Activated CD4-positive, alpha-beta T cell treated with anti-CD3 and anti-CD28 coated beads, Interleukin-2, amount 50 U/mL, for 16 hours (primary cell): Measurements from ENCODE around the gene SUPT5H.
"Not testable (repeated sequence)": the region's sequence is repeated elsewhere in the genome, so short reads cannot be mapped to it uniquely, and the experiment has no call there.

Experiments
- DNase-seq: peaks from one replicate; pipeline ENCODE4 v3.0.0-alpha.2; 2020

Gene SUPT5H

DNA sequence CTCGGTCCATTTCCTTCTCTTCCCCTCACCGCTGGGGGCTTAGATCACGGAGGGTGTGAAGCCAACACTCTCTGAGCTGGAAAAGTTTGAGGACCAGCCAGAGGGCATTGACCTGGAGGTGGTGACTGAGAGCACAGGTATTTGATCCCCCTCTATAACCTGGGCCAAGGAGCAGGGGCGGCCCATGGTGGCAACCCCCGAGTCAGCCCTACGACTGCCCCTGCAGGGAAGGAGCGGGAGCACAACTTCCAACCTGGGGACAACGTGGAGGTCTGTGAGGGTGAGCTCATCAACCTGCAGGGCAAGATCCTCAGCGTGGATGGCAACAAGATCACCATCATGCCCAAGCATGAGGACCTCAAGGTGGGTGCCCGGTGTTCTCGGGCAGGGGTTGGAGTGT is 23.7 kb downstream of the SUPT5H start:
- no peak for DNase-seq

DNA sequence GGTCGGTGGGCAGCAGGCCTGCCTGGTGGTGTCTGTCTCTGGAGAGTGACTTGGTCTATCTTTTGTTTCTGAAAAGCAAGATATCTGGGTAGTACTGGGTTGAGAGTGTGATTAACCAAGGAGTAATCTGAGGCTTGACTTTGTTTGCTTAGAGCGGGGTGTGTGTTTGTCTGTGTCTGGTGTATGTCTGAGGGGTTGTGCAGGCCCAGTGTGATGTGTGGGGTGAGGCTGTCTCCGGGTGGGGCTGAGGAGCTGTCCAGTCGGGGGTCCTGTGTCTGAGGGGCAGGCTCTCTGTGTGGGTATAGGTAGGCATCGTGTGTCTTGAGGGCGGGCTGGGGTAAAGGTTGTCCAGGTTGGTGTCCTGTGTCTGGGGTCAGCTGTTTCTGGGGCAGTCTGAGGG is 24.2 kb downstream of the SUPT5H start:
- DNase-seq, result no peak

GRCh38 chr19:39470724-39471339 is 25.4 kb downstream of the SUPT5H start:
- DNase-seq, result no peak

GRCh38 chr19:39471756-39472536 is 26.6 kb downstream of the SUPT5H start:
- no peak for DNase-seq

GRCh38 chr19:39472746-39473442 is 27.5 kb downstream of the SUPT5H start:
- no peak for DNase-seq

DNA sequence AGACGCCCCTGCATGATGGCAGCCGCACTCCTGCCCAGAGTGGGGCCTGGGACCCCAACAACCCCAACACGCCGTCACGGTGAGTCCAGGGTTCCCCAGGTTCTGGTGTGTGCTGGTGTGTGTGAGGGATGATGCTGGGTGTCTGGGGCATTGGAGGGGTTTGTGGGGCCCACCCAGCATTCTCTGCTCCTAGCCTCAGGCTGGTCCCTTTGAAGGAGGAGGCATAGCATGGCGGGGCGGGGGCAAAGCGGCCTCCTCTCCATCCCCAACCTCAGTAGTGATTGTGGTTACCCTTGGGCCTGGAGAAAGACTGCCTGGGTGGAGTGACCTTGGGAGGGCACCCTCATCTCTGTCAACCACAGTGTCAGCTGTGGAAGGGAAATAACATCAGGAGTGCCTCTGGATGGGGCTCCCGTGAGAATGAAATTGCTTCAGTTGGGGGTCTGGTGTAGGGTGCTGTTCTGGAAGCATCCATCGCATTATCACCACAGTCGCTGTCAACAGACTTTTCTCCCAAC is 28.1 kb downstream of the SUPT5H start:
- no peak for DNase-seq

- peak; percentile 63 for DNase-seq
These were observed 28.8 kb downstream of the SUPT5H start for GRCh38 chr19:39474139-39474620.

DNA sequence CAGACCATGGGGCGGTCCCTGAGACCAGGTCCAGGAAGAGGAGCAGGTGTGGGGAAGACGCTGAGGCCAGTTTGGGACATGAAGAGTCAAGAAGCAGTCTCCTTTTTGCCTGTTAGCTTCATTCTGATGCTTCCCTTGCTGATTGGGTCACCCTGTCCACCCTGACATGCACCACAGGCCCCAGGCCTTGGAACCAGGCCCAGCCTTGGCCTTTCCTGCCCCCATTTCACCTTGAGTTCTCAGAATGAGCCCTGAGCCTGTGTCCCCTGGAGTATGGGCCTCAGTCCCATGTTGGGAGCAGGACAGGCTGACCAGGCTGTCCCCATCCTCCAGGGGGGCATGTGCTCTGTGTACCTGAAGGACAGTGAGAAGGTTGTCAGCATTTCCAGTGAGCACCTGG is 30.4 kb downstream of the SUPT5H start:
- no peak for DNase-seq

GRCh38 chr19:39479319-39479801 is 34.0 kb downstream of the SUPT5H start:
- DNase-seq, result not testable (repeated sequence)

- no peak for DNase-seq
These were observed 34.5 kb downstream of the SUPT5H start for GRCh38 chr19:39479916-39480315.

DNA sequence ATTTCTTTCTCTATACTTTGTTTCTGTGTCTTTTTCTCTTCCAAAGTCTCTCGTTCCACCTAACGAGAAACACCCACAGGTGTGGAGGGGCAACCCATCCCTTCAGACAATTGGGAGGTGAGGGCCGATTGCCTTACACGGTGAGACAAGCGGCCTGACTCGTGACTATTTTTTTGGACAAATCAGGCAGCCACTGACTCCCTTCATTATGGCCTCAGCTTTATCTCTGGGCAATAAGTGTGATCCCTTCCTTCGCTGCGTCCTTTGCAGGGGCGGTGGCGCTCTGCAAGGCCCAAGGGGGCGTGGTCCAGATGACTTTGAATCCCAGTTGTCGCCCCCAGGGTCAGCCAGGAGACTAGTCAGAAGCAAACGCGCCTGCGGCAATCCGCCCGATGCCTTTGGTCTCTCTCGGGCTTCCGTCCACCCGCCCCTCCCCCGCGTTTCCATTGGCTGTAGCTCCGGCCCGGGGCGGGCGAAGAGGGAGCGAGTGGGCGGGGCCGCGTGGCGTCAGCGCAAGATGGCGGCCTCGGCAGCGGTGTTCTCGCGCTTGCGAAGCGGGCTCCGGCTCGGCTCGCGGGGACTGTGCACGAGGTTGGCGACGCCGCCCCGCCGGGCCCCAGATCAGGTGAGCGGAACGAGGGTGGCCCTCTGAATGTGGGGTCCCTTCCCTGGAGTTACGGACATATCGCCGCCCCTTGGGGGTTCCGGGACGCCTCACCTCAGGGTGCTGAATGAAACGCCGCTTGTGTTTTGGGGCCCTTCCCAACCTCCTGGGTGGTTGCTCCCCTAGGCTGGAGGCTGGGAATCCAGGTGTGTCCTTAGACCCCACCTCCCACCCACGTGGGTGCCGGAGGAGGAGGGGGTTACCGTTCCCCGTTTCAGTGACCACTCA is 35.2 kb downstream of the SUPT5H start, which contains the start of gene TIMM50:
Gene TIMM50, plus strand, starts transcription at position 502 of the 892 bp plus-strand sequence. Its CDS starts 16 bp downstream, at position 518.
- peak; percentile 98 for DNase-seq

GRCh38 chr19:39481229-39481545 is 35.8 kb downstream of the SUPT5H start:
- DNase-seq, result no peak

DNA sequence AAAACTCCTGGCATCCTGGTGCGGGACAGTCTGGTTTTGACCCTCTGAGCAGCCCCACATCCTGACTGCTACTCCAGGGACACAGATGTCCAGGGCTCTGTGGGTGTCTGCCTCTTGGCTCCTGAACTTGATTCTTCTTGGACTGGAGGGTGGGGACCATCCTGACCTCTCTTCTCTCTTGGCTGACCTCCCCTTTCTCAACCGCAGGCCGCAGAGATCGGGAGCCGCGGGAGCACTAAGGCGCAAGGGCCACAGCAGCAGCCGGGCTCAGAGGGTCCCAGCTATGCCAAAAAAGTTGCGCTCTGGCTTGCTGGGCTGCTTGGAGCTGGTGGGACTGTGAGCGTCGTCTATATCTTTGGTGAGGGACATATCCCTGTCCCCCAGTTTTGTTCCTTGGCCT is 36.3 kb downstream of the SUPT5H start:
- no peak for DNase-seq

DNA sequence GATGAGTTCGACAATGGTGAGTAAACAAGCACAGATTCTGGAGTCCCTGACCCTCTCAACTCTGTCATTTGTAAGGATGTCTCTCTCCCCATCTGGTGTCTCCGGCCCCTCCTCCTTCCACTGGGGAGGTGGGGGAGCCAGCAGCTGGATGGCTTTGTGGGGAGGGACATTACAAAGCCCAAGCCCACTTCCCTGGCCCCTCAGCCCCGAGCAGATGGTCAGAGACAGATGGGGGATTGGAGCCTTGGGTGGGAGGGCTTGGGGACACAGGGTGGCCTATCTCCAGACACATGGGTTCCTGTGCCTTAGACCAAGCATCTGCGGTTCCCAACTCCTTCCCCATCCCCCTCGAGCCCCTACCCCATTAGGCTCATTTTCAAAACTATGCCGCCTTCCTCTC is 37.8 kb downstream of the SUPT5H start:
- DNase-seq, result no peak

GRCh38 chr19:39489756-39490155 is 44.4 kb downstream of the SUPT5H start:
- no peak for DNase-seq

- DNase-seq, result no peak
These were observed 46.8 kb downstream of the SUPT5H start for GRCh38 chr19:39492225-39492624.

DNA sequence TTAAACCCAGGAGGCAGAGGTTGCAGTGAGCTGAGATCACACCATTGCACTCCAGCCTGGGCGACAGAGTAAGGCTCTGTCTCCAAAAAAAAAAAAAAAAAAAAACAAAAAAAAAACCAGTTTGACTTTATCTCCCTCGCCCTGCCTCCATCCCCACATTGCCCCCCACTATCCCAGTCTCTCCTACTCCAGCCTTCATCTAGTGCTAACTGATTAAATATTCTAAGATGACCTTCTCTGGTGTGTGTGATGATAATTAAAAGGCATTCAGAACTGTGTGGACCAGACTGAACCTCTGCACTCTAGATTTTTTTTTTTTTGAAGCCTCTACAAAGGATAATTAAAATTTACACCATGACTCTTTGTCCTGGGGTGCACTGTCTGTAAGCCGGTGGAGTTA is 47.4 kb downstream of the SUPT5H start:
- no peak for DNase-seq

DNA sequence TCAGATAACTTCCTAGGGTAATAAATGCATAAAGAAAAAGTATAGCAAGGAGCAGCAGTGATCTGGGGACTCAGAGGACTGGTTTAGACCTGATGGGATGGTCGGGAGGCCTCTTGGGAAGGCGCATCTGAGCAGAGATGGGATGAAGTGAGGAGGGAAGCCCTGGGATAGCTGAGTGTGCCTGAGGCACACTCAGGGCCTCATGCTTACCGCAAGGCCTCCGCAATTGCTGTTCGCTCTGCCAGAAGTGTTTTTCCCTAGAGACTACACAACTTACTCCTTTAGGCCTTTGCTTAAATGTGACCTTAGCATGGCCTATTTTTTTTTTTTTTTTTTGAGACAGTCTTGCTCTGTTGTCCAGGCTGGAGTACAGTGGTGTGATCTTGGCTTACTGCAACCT is 49.3 kb downstream of the SUPT5H start:
- no peak for DNase-seq

DNA sequence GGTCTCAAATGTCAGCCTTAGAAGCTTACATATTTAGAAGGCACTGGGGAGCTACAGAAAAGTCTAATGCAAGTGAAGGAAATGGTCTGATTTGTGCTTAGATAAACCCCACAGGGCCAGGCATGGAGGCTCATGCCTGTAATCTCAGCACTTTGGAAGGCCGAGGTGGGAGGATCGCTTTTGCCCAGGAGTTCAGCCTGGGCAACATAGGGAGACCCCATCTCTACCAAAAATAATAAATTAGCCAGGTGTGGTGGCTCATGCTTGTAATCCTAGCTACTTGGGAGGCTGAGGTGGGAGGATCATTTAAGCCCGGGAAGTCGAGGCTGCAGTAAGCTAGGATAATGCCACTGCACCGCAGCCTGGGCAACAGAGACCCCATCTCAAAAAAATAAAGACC is 50.7 kb downstream of the SUPT5H start:
- no peak for DNase-seq

- no peak for DNase-seq
These were observed 52.3 kb downstream of the SUPT5H start for GRCh38 chr19:39497701-39497995.

GRCh38 chr19:39497996-39498797 is 52.8 kb downstream of the SUPT5H start:
- no peak for DNase-seq
